Caki2 (cell line): ENCODE measurements around the gene SSH2. TPM values are rescaled to one million over a fixed set of nuclear protein-coding genes. Genes with fewer than 3 reads are reported as not detected.

Experiments used
- DNase-seq: peaks from one replicate; pipeline ENCODE4 v3.0.0-alpha.2; 2015; ENCODE audit warnings: low read depth
- in situ Hi-C: cut with HindIII; loops from 2 replicates; pipeline ENCODE4 v1.10.0; 2016; ENCODE audit warnings: low sequenced_read_pairs, low pct_unique_long_range_greater_than_20kb, mixed read lengths
- total RNA-seq: library from RNA; depleted of rRNA; stranded (reverse); fragments of >200 nt; shearing (Covaris generic); gene quantifications from 2 replicates; pipeline ENCODE4 v1.2.3, GENCODE V29; 2014; ENCODE audit warnings: low replicate concordance

Gene SSH2
- total RNA-seq, 1 experiment from 2014 or later, result 28.6 TPM

DNA sequence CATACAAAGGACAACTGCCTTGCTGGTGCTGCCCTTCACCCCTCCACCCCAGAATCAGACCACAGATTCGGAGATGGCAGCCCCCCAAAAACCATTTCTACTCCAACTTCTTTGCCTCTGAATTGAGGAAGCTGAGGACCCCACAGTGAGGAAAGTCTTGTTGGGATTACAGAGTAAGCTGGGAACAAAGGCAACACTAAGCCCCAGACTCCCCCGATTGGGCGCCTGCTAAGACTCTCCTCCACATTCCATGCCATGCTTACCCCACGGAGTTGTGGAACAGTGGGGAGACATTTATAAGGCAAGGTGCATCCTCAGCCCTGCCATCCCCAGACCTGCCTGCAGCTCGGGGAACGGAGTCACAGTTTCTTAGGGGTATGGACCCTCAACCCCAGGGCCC, 342.4 kb downstream of the SSH2 start:
- no peak for DNase-seq
- in situ Hi-C loops, result no loop called here

DNA sequence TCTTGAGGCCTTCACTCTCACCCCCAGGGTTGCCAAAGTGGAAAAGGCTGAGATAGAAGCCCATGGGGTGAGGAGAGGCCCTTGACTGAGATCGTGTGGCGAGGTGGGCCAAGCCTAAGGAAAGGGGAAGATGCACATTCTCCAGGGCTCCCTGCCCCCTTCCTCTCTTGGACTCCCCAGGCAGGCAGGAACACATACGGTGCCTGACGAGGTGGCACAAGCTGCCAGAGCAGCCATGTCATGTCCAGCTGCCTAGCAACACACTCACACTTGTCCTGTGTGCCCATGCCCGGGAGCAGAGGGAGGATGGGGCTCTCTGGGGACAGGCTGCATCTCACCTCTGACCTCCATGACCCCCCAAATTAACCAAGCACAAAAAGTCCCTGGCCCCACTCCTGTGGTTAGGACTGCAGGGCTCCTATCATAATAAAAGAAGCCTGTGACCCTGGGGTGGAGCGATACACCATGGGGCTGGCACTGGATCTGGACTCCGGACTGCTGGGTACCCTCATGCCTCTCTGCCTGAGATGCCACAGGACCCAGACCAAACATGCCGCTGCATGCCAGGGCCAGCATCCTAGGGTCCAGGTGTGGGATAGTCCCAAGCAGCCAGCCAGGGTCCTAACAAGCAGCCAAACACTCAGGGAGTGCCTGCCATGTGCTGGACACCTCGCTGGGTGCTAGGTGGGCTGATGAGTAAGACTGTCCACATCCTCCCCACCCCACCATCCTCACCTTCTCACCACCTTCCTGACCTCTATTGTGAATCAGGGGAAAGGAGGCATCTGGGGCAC, 343.2 kb downstream of the SSH2 start:
- in situ Hi-C loops, result no loop called here
- DNase-seq, result no peak

DNA sequence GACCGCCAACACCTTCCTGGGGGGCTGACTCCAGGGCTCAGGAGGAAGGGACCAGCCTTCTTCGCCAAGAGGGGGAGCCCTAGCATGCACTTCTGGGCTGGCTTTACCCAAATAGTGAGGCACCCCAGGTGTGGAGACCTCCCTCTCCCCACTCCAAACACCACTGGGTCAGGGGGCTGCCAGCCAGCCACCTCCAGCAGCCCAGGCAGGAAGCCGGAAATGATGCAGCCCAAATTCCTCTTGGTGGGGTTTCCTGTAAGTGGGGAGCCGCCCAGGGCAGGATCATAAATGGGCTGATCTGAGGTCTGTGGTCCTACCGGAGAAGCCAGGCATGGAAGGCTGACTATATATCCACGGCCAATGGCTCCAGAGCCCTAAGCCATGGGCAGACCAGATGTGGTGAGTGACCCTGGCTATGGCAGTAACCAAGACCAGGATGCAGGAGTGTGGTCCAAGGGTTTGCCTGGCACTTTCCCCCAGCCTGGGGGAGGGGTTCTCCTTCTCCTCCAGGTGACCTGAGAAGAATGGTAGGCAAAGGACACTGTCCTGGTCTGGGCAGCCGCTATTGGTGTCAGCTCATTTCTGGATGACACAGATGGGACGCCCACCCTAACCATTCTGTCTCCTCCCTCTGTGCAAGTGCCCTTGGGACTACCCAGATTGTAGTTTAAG, 344.8 kb downstream of the SSH2 start:
- DNase-seq, result no peak
- in situ Hi-C loops, result no loop called here

DNA sequence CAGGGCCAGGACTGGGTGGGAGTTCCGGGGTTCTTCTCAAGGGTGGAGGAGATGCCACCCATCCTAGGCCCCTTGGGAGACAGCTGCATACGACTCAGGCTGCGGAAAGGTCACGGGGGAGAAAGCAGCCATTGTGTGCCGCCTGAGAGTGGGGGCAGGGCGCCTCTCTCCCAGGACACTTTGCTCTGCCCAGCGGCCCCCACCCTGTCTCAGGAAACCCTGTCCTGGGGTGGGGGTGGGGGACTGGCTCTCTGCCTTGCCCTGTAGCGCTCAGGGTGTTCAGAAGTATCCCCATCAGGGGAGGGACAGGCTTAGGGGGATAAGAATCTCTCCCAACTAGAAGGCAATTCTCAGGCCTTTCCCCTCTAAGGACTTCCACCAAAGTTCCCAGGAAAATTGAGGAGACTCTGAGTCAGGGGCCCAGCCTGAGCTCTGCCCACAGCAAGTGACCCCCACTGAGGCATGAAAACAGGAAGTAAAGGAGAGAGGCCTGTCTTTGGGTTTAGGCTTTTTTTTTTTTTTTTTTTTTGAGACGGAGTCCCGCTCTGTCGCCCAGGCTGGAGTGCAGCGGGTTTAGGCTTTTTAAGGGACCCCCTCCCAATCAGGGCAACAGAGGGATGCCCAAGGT, 345.5 kb downstream of the SSH2 start:
- in situ Hi-C loops, result no loop called here
- no peak for DNase-seq

DNA sequence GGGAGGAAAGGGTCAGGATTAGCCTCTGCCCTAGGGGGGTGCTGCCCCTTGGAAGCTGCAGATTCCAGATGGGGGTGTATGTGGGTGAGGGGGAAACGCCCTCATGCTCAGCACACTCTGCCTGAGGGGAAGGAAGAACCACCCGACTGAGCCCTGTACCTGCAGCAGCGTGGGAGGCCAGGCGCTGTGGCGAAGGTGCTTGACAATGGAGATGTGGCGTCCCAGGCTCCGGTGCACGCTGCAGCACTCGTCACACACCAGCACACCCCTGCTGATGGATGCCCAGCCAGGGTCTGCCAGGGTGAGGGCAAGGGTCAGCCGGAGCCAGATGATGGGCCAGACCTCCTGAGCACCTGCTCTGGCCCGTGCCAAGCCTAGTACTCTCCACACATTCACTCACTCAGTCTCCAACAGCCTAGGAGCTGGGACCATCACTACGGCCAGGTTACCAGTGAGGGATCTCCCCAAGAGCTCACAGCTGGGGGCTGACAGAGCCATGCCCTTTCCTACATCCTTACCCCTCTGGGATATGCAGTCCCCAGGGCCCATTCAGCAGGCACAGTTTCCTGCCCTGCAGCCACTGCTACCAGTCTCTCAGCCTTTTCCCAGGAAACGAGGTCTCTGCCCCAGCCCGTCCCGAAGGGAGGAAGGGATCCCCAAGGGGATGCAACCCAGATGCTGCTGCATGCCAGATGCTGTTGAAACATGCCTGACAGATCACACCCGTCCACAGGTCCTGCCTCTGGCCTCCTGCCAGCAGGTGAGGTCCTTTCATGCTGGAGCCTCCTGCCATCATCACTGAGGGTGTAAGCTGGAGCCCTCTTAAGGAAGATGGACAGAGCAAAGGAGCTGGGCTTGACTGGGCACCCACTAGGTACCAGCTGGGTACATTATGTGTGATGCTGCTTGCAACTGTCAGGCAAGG, 346.4 kb downstream of the SSH2 start:
- in situ Hi-C loops, result no loop called here
- DNase-seq, result no peak

DNA sequence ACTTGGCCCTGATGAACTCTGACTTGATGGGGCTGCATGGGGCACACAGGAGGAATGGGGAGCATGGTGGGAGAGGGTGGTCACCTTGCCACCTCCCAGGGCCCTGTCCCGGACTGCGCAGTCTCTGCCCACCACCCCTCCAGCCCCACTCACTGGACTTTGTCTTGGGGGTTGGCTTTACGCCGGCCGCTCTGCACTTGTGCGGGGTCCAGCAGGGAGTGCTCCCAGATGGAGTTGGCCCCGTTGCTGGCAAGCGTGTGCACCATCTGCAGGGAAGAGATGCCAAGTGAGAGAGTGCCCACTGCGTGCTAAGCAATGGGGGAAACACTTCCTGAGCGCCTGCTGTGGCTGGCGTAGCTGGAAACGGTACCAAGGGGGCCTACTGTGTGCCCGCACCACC, 347.3 kb downstream of the SSH2 start:
- DNase-seq, result no peak
- in situ Hi-C loops, result no loop called here

DNA sequence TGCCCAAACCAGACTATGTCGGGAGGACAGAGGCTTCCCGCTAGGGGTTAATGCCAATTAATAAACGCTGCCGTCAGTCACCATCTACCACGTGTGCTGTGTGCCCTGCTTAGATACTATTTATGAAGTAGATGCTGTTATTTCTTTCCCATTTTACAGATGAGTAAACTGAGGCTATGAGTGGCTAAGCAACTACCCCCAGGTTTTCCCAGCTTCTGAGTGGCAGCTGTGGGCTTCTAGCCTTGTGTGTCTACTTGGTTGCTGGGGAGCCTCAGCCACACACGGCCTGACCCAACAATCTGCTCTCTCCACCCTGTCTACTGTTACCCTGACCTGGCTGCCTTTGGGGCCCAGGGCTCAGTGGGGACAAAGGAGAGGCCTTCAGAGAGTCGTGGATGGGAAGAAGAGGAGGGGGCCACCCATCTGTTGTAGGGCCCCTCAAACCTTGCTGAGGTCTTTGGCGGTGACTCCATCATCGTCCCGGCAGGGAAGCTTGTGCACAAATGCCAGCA, 347.7 kb downstream of the SSH2 start:
- DNase-seq, result no peak
- in situ Hi-C loops, result no loop called here

DNA sequence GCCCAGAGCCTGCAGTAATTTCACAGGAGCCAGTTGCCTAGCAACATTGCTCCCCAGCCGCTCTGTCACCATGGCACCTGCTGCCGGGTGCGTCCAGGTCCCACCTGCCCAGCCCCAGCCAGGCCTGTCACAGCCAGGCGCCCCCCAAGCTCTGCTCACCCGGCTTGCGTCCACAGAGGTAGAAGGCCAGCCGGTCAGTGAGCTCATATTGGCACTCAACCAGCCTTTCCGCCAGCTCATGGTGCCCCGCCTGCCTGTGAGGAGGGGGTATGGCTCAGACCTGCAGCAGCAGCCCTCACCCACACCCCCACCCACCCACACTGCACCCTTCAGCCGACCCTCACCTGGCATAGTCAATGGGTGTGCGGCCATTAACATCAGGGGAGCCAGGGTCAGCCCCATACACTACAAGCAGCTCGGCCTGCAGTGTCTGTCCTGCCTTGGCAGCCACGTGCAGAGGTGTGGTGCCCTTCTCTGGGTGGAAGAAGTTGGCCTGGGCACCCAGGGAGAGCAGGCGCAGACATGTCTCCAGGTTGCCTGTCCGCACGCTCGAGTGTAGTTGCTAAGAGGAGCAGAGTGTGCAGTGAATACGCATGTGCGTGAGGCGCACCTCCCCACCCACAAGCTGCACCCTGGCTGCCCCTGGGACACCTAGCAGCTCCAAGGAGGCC, 348.3 kb downstream of the SSH2 start:
- in situ Hi-C loops, result no loop called here

DNA sequence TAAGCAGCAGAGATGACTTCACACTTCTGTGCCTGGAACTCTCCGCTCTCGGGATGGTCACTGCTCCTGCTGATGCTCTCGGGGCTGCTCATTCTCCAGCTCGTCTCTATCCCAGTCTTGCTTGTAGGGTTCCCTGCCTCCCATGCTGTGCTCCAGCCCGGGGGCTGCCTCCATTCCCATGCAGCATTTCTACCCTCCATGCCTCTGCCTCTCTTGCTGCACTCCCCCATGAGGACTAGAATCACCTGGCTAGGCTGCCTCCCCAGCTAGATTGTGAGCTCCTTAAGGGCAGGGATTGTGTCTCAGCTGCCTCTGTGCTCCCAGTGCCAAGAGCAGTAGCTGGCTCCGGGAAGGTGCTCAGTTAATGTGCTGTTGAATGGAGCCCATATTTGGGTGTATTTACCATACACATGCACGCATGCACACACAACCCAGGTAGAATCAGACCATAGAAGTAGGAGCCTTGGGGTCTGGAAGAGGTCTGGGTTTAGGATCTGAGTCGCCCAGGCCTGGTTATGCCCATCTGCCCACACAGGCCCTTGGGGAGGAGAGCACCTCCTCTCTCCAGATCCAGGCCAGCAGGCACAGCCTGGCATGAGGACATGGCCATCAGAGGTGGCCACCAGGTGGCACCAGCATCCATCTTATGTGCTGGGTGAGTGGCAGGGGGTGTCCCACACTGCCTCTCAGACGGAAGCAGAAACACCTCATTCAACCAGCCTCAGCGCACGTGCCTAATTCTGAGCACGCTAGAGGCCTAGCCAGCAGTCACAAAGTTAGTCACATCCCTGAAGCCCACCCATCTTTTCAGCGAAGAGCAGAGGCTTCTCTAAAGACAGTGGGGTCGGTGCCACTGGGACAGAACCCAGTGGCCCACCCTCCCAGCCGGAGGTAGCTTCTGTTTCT, 349.9 kb downstream of the SSH2 start:
- in situ Hi-C loops, result no loop called here
- peak; percentile 87 for DNase-seq

More for the DNA sequence above, 348.3 kb downstream of the SSH2 start:
- no peak for DNase-seq

DNA sequence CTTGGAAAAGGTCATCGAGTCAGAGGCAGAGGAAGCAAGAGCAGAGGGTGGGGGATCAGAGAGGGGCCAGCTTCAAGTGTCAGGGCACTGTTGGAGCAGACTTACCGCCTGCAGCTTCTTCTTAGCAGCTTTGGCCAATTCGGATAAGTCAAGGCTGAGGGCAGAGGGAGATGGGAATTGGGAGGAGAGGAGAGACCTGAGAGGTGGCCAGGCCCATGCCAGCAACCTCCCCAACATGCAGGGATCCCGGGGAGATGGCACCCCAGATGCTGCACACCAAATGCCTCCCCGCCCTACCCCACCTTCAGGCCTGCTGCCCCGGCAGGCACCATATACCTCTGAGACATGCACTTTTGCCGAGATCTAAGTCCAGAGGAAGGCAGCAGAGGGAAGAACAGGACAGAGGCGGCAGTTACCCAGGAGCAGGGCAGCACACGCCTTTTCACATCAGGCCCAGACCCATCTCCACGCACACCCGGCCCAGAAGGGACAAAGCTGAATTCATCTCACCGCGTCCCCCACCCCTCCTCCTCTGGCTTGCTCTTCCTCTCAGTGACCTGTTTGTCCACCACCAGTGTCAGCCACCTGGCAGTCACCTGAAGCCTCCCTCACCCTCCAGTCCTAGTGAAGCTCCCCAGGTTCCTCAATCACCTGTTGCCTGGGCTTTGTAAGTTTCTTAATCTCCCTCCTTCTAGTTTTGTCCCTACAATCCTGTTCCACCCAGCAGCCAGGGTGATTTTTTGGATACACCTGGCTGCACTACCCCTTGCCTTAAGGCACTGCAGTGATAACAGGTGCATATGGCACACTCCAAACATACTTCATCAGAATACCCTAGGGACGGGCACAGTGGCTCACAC, 351.2 kb downstream of the SSH2 start:
- in situ Hi-C loops, result no loop called here
- DNase-seq, result no peak

DNA sequence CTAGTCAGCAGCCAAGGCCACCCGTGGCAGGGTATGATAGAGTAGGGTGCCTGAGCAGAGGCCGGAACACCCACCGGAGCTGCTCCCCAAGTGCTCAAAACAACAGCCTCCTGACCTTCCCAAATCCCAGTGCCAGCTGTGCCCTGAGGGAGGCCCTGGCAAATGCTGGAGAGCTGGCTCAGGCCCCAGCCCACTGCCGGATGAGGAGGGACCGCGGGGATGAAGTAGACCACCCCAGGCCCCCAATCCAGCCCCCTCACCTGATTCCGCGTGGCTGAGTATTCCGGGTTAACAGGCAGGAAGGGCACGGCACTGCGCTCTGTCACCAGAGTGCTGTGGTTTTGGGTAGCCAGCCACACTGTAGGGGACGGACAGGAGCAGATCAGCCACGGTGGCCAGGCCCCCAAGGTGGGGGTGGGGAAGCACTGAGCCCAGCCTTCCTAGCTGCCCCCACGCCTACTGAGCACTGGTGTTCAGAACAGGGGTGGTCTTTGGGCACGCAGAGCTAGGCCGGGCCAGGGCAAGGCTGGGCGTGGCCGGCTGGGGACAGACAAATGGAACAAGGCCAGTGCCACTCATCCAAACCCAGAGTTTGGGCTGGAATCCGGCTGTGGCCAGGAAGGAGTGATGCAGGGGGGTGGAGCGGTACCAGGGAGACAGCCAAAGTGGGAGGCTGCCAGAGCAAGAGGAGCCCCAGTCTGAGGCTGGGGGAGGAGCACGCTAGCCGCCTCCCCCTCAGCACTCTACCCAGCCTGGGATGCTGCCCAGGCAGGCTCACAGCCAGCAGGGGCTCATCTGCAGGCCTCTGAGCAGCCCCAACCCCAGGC, 352.4 kb downstream of the SSH2 start:
- no peak for DNase-seq
- in situ Hi-C loops, result no loop called here

DNA sequence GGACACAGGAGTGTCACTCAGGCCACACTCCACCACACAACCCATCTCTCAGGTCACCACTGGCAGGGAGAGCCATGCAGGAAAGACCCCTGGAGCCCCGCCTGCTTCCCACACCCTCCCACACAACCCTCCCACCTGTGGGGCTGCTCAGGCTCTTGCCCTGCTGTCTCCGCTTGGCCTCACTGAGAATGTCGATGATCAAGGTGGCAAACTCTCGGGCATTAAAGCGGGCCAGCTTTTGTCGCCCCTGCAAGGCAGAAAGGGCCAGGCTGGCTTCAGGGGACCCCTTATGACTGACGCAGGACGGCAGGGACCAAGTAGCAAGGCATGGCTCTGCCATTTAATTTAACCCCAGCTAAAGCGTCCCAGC, 353.0 kb downstream of the SSH2 start:
- in situ Hi-C loops, result no loop called here
- DNase-seq, result no peak

DNA sequence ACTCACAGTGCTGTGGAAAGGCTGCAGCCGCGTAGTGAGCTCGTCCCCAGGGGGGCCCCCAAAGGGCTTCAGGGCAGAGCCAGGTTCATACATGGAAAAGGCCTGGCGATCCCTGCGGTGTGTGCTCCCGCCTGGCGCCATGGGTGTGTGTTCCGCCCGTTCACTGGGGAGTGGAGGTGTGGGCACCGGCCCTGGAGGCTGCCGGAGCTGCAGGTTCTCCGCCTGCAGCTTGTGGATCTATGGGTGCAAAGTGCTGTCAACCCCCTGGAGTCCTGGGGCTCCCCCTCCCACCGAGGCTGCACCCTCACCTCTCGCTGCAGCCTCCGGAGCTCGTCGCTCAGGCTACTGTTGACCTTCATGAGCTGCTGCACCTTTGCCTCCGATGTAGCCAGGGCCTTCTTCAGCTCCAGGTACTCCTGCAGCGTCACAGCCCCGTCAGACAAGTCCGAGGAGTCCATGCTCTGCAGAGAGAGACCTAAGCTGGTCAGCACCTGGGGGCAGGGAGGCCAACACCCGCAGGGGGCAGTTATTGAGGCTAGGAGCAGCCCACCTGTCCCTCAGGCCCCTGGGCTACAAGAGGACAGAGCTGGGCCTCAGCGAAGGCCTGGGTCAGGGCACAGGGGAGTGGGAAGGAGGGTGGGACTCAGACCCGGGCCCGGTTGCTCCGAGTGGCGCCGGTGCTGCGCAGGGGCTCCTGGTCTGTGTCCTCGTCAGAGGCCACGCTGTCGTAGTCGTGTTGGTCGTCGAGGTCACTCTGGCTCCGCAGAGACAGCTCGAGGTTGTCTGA, 353.6 kb downstream of the SSH2 start:
- in situ Hi-C loops, result no loop called here
- DNase-seq, result no peak
